Cortex of kidney (tissue), 1 donor: Measurements from ENCODE around the gene RALGAPA1.
"Not testable (repeated sequence)": the region's sequence is repeated elsewhere in the genome, so short reads cannot be mapped to it uniquely, and the experiment has no call there.

Experiments
- DNase-seq: peaks from one replicate; lab custom pipeline; 2025; lab: John Stamatoyannopoulos, UW

RALGAPA1 gene

DNA sequence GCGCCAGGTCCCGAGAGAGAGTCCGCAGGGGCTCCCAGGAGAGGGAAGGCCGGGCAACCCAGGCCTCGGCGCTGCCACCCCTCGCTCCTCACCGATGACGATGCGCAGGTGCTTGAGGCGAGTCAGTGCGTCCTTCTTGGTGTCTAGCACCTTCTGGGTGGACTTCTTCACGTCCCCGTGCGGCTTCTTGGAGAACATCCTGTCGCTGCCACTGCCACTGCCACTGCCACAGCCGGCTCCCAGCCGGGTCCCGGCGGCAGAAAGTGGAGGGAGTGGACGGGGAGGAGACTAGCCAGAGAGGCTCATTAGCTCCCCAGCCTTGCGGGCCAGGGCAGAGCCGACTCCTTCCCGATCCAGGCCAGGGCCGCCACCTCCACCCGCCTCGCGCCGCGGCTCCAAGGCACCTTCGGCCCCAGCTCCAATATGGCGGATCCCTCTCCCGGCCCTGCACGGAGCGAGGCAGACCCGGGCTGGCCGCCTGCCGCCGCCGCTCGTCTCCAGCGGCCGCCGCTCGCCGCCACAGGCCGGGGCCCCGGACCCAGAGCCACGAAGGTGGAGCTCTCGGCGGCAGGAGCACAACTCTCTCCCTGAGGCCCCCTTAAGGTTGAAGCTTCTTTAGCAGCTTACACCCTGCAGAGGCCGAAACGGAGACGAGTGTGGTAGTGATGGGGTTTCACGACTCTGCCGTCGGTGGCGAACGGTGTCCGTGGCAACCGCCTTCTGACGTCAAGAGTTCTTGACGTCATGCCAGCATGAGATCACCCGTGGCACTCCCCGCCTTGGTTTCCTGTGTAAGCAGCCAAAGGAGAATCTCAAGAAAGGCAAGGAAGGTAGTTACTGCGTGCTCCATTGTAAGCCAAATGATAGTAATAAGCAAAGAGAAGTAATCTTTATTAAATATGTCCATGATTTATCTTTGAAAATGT is at the start of gene RALGAPA1:
Gene RALGAPA1, minus strand, starts transcription at position 658 of the 926 bp plus-strand sequence. Its CDS starts 460 bp downstream, at position 198.
- peak; percentile 35 for DNase-seq

- no peak for DNase-seq
Measured at GRCh38 chr14:35858521-35859209, 49.6 kb upstream of the RALGAPA1 start.

DNA sequence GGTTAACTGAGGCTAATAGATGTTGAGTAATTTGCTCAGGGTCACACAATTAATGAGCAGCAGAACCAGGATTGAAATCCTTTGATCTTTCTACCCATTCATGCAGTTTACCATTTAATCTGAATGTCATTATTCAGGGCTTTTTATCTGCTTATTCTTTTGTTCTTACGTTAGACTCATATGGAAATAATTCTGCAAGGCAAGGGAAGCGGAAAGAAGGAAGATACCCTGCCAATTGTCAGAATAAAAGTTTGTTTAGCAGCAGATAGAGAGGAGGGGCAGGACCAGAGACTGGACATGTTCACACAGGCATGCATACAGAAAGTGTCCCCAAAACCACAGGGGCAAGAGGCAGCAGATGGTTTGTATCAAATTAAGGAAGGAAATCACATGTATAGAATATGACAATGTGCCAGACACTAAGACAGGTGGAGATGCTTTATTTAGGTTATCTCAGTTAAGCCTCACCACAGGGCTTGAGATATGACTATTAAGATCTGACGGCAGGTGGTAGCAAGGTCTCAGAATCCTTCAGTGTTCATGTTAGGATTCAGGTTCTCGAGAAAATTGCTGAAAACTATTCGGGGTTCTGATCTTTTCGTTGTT is 46.9 kb upstream of the RALGAPA1 start:
- DNase-seq: no peak

DNA sequence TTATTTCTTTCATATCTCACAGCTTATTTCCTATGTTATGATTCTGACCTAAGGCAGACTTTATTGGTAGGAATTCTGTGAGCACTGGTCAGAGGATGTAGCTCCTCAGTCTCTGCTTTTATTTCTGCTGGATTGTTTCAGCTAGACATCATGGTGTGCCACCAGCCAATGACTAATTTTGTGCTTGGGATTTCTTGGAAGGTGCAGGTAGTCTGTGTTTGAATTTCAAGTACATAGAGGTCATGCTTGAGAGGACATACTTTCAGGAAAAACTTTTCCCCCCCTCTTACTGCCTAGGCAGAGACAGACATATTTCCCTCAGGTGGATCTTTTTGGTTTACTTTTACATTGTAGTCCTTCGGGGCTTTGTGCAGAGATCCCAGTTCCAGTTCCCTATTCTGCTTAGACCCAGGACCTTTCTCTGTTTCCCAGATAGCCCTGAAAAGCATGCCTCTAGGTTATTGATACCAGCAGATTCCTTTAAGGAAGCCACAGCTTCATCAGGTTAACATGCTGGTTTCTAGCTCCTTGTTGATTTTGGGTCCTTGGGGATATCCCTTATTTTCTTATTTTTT is 45.7 kb upstream of the RALGAPA1 start:
- DNase-seq: no peak

DNA sequence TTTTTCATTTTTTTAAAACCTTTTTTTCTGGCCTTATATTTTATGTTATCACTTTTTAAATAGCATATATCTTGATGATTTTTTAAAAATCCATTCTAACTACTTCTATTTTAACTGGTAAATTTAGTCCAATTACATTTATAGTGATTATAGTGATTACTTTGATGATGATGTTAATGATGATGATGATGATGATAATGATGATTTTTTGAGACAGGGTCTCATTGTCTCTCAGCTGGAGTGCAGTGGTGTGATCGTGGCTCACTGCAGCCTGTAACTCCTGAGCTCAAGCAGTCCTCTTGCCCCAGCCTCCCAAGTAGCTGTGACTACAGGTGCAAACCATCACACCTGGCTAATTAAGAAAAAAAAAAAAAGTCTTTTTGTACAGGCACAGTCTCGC is 44.1 kb upstream of the RALGAPA1 start:
- no peak for DNase-seq

DNA sequence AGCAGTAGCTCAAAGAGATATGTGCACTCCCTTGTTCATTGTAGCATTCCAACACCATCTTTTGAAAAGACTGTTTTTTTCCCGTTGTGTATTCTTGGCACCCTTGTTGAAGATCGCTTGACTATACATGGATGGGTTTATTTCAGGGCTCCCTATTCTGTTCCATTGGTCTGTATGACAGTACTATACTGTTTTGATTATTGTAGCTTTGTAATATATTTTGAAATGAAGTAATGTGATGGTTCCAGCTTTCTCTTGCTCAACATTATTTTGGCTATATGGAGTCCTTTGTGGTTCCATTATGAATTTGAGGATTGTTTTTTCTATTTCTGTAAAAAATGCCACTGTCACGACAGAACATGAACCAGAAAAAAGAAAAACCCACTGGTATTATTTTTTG is 42.7 kb upstream of the RALGAPA1 start:
- no peak for DNase-seq

DNA sequence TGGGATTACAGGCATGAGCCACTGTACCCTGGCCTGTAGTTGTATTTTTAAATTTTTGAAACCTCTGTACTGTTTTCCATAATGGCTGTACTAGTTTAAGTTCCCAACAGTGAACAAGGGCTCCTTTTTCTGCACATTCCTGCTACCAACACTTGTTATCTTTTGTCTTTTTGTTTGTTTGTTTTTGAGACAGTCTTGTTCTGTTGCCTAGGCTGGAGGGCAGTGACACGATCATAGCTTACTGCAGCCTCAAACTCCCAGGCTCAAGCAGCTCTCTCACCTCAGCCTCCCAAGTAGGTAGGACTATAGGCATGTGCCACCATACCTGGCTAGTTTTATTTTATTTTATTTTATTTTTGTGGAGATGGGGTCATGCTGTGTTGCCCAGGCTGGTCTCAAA is 40.0 kb upstream of the RALGAPA1 start:
- no peak for DNase-seq

- no peak for DNase-seq
Measured at GRCh38 chr14:35847636-35848035, 38.5 kb upstream of the RALGAPA1 start.

GRCh38 chr14:35844494-35844893 is 35.4 kb upstream of the RALGAPA1 start:
- no peak for DNase-seq

DNA sequence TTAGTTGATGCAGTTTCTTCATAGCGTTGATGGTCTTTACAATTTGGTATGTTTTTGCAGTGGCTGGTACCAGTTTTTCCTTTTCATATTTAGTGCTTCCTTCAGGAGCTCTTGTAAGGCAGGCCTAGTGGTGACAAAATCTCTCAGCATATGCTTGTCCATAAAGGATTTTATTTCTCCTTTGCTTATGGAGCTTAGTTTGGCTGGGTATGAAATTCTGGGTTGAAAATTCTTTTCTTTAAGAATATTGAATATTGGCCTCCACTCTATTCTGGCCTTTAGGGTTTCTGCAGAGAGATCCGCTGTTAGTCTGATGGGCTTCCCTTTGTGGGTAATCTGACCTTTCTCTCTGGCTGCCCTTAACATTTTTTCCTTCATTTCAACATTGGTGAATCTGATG is 33.1 kb upstream of the RALGAPA1 start:
- not testable (repeated sequence) for DNase-seq

DNA sequence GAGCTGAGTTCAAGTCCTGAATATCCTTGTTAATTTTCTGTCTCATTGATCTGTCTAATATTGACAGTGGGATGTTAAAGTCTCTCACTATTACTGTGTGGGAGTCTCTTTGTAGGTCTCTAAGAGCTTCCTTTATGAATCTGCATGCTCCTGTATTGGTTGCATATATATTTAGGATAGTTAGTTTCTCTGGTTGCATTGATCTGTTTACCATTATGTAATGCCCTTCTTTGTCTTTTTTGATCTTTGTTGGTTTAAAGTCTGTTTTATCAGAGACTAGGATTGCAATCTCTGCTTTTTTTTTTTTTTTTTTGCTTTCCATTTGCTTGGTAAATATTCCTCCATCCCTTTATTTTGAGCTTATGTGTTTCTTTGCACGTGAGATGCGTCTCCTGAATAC is 32.6 kb upstream of the RALGAPA1 start:
- DNase-seq: not testable (repeated sequence)

DNA sequence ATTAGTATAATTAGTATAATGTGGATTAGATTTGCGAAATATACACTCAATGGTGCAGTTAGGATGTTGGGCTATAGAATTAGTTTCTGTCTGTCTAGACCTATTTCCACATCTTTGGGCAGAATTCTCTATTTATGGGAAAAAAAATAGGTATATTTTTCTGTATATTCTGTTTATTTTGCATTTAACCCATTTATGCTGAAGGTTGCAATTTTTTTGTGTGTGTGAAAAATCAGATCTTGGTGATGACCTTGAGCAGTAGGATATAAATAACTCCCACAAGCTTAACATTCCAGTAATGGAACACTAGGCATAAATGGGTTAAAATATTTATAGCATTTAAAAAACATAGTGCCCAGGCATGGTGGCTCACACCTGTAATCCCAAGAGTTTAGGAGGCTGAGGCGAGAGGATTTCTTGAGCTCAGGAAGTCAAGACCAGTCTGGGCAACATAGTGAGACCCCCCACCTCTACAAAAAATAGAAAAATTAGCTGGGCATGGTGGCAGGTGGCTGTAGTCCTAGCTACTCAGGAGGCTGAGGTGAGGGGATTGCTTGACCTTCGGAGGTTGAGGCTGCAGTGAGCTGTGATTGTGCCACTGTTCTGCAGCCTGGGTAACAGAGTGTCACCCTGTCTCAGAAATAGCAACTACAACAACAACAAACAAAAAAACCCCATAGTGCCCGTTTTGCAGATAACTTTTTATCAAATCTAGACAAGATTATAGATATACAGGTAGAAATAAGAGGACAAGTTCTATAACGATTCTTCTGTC is 26.3 kb upstream of the RALGAPA1 start:
- DNase-seq: no peak

GRCh38 chr14:35829449-35829848 is 20.4 kb upstream of the RALGAPA1 start:
- DNase-seq: no peak

GRCh38 chr14:35827678-35828472 is 18.8 kb upstream of the RALGAPA1 start:
- DNase-seq: no peak

GRCh38 chr14:35826952-35827416 is 17.9 kb upstream of the RALGAPA1 start:
- DNase-seq: no peak

GRCh38 chr14:35826218-35826951 is 17.3 kb upstream of the RALGAPA1 start, which contains the start of gene BRMS1L:
TSS of gene BRMS1L (plus strand) at chr14:35826338. CDS start at chr14:35826517, 179 bp downstream.
- peak; percentile 26 for DNase-seq

- DNase-seq: no peak
Measured at GRCh38 chr14:35825968-35826217, 16.8 kb upstream of the RALGAPA1 start.

- DNase-seq: not testable (repeated sequence)
Measured at GRCh38 chr14:35824446-35825165, 15.5 kb upstream of the RALGAPA1 start.

DNA sequence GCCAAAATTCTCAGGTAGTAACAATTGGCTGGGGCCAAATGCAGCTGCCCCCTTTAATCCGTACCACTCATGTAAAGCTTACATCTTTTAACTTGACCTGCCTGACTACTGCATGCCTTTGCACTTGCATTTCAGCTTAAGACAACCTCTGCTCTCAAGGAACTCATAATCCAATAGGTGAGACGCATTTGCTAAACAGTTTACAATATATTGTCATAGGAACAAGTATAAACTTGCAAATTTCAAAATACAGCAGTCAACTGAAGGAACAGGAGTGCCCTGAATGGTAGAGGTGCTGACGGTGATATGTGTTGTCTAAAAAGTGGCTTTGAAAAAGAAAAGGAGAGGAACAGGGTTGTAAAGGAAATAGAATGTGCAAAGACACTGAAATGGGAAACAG is 13.4 kb upstream of the RALGAPA1 start:
- DNase-seq: no peak
